Anterior cingulate cortex (tissue), 58 donors: ENCODE measurements around the gene FETUB.

Source experiments
- DNase-seq, 58 donors: peaks; one replicate each; lab custom pipeline; 2025; lab: John Stamatoyannopoulos, UW

The FETUB gene

GRCh38 chr3:186639778-186640472, at the start of gene FETUB:
TSS of gene FETUB (plus strand) at chr3:186640399. CDS start at chr3:186640461, 62 bp downstream.
- no peak for DNase-seq

- DNase-seq, result peak in 3 of 58 donors; percentile 2 to 4 (median 4)
Observed at GRCh38 chr3:186590580-186591295, 49.5 kb upstream of the FETUB start.

GRCh38 chr3:186592682-186593081, 47.5 kb upstream of the FETUB start:
- DNase-seq, result no peak

GRCh38 chr3:186593862-186594261, 46.3 kb upstream of the FETUB start:
- DNase-seq, result no peak

- DNase-seq, result no peak
Observed at GRCh38 chr3:186594591-186595113, 45.5 kb upstream of the FETUB start.

GRCh38 chr3:186596568-186597287, 43.5 kb upstream of the FETUB start:
- no peak for DNase-seq

GRCh38 chr3:186598108-186598784, 42.0 kb upstream of the FETUB start:
- DNase-seq, result no peak

- DNase-seq, result no peak
Observed at GRCh38 chr3:186598794-186599141, 41.4 kb upstream of the FETUB start.

GRCh38 chr3:186599142-186599784, 40.9 kb upstream of the FETUB start:
- DNase-seq, result no peak

- no peak for DNase-seq
Observed at GRCh38 chr3:186599785-186600166, 40.4 kb upstream of the FETUB start.

GRCh38 chr3:186600896-186601295, 39.3 kb upstream of the FETUB start:
- DNase-seq, result no peak

- DNase-seq, result no peak
Observed at GRCh38 chr3:186603159-186603558, 37.0 kb upstream of the FETUB start.

- no peak for DNase-seq
Observed at GRCh38 chr3:186605078-186605477, 35.1 kb upstream of the FETUB start.

GRCh38 chr3:186605561-186606545, 34.3 kb upstream of the FETUB start:
- no peak for DNase-seq

GRCh38 chr3:186608624-186609215, 31.5 kb upstream of the FETUB start:
- no peak for DNase-seq

GRCh38 chr3:186609247-186609868, 30.8 kb upstream of the FETUB start:
- DNase-seq, result no peak

GRCh38 chr3:186612065-186612464, 28.1 kb upstream of the FETUB start:
- DNase-seq, result no peak
